ENCODE data around the gene CRYBA4.

GRCh38 chr22:26579331-26579886 is 42.4 kb upstream of the CRYBA4 start:
- TF ChIP-seq CTCF (IDR thresholded peaks at IDR 0.05 in 8 of 11, conservative IDR thresholded peaks at IDR 0.05 in 3 of 11), result no peak
- TF ChIP-seq POLR2AphosphoS5 (IDR thresholded peaks at IDR 0.05), result peak; percentile 60 to 76 (median 63)
- TF ChIP-seq POLR2A (IDR thresholded peaks at IDR 0.05), result no peak
